Measurements from ENCODE around the gene TSPAN32. TPM values are rescaled to one million over a fixed set of nuclear protein-coding genes. Genes with fewer than 3 reads are reported as not detected.

The TSPAN32 gene
- total RNA-seq, 1 experiment from 2014 or later = not detected

DNA sequence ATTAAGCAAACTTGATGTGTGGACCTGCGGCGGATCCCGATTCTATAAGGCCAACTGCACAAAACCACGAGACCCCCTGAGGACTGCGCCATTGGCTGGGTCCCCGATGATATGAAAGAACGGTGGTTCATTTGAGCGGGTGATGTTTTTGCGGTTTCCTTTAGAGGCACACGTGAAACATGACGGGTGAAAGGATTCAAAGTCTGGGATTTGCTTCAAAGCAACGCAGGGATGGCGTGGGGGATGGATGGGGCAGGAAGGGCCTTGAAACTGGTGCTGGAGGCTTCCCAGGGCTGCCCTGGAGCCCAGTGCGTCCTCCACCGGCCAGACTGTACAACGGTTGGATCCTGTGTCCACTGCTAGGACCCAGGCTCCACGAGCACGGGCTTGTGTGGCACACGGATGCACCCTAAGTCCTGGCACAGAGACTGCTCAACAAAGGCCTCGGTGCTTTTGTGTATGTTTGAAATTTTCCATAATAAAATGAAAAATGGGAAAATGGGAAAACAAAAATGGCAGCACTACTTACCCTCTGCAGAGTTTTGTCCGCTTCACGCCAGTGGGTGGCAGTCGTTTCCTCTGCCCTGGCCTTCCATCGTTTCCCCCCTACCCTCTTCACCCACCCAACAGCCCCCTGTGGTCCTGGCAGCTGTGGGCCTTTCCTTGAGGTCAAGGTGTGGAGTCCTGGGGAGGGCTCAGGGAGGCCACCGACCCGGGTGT, 35.1 kb upstream of the TSPAN32 start:
- H3K9me3 ChIP-seq (ENCODE audit: control insufficient read depth in 1 of 2, insufficient read depth in 1 of 2, low read depth in 1 of 2, low read length in 2 of 2) = no peaks in the 10 kb centered on the region
- H3K27ac ChIP-seq (ENCODE audit: low read depth, low read length) = no peak overlapping the region
- H3K9ac ChIP-seq (ENCODE audit: low read length) = no peak overlapping the region
- TF ChIP-seq YY1 (IDR thresholded peaks at IDR 0.05; ENCODE audit: extremely low read depth, insufficient replicate concordance, low read depth, low read length) (no peak), EZH2 (IDR thresholded peaks at IDR 0.05) (no peak), CBX3 (IDR thresholded peaks at IDR 0.05; ENCODE audit: low read depth) (no peak), RAD21 (IDR thresholded peaks at IDR 0.05; ENCODE audit: low read depth) (no peak), EZH2phosphoT487 (IDR thresholded peaks at IDR 0.05; ENCODE audit: borderline replicate concordance) (no peak), SRF (IDR thresholded peaks at IDR 0.05; ENCODE audit: low read depth) (no peak), ELF1 (IDR thresholded peaks at IDR 0.05; ENCODE audit: borderline replicate concordance, low read depth) (no peak), TCF7L2 (IDR thresholded peaks at IDR 0.05; ENCODE audit: borderline replicate concordance, extremely low read depth, insufficient read depth, insufficient read length) (no peak), POLR2AphosphoS5 (IDR thresholded peaks at IDR 0.05; ENCODE audit: low read depth, low read length) (no peak), ZFX (IDR thresholded peaks at IDR 0.05) (no peak)
- TF ChIP-seq, protein P1, sequence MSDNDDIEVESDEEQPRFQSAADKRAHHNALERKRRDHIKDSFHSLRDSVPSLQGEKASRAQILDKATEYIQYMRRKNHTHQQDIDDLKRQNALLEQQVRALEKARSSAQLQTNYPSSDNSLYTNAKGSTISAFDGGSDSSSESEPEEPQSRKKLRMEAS (IDR thresholded peaks at IDR 0.05) = no peak
- TF ChIP-seq, protein P2, sequence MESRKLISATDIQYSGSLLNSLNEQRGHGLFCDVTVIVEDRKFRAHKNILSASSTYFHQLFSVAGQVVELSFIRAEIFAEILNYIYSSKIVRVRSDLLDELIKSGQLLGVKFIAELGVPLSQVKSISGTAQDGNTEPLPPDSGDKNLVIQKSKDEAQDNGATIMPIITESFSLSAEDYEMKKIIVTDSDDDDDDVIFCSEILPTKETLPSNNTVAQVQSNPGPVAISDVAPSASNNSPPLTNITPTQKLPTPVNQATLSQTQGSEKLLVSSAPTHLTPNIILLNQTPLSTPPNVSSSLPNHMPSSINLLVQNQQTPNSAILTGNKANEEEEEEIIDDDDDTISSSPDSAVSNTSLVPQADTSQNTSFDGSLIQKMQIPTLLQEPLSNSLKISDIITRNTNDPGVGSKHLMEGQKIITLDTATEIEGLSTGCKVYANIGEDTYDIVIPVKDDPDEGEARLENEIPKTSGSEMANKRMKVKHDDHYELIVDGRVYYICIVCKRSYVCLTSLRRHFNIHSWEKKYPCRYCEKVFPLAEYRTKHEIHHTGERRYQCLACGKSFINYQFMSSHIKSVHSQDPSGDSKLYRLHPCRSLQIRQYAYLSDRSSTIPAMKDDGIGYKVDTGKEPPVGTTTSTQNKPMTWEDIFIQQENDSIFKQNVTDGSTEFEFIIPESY (IDR thresholded peaks at IDR 0.05; ENCODE audit: extremely low read depth, insufficient replicate concordance, low read length) = no peak
- RAD21 ChIA-PET (ENCODE audit: low non-redundant PET in 1 of 2, low total read pairs in 2 of 2, uncharacterized antibody in 2 of 2, unreplicated experiment in 2 of 2) = no interaction called here
- POLR2A ChIA-PET = no interaction called here
- H3K9me2 ChIP-seq (ENCODE audit: insufficient read depth) = no peaks in the 10 kb centered on the region
- DNase-seq (ENCODE audit: low read depth, low spot score) (no peak), ATAC-seq (no peak)
- no peak overlapping the region for H2AFZ ChIP-seq (ENCODE audit: low read depth, low read length, poor library complexity, severe bottlenecking)
- intact Hi-C loops (cut with micrococcal nuclease) = no loop called here
- no peaks in the 10 kb centered on the region for H3K79me2 ChIP-seq (ENCODE audit: insufficient read depth, low read length)
- H3K36me3 ChIP-seq (ENCODE audit: control insufficient read depth in 1 of 2, insufficient read depth in 2 of 2, low read length in 2 of 2) = no peaks in the 10 kb centered on the region
- no peaks in the 10 kb centered on the region for H4K20me1 ChIP-seq (ENCODE audit: insufficient read depth)
- no peak overlapping the region for H3K4me2 ChIP-seq (ENCODE audit: low read length)
- no TSS peak for BruUV-seq (replicated peaks)
- no peak overlapping the region for H3K4me3 ChIP-seq (replicated peaks in 1 of 2; ENCODE audit: low read depth in 1 of 2, low read length in 2 of 2)
- no peaks in the 10 kb centered on the region for H3K27me3 ChIP-seq (ENCODE audit: insufficient read depth, low read length)
- H3K4me1 ChIP-seq (ENCODE audit: control insufficient read depth in 1 of 2, insufficient read depth in 2 of 2, low read length in 2 of 2) = peaks cover 0 to 10% of the 10 kb centered on the region in 2 experiments; a peak in 2 of 4 replicates
- CTCF ChIA-PET = no interaction called here

Data from HCT116 (cell line).